ENCODE results near the gene PRADC1. TPM values are rescaled to one million over a fixed set of nuclear protein-coding genes. Genes with fewer than 3 reads are reported as not detected.

PRADC1 gene
- total RNA-seq, 2 donors from 2014 or later, result 19.9 to 24.5 TPM

- no peak overlapping the region for H3K4me3 ChIP-seq
- H3K36me3 ChIP-seq, result peaks cover 70% of the 10 kb centered on the region
- no peaks in the 10 kb centered on the region for H3K9me3 ChIP-seq
- ATAC-seq (ENCODE audit: insufficient number of reproducible peaks, low FRiP score, low read depth) (no peak), DNase-seq (ENCODE audit: low spot score) (no peak)
- H3K27me3 ChIP-seq (replicated peaks; ENCODE audit: insufficient read depth), result no peaks in the 10 kb centered on the region
- H3K4me1 ChIP-seq (ENCODE audit: control insufficient read depth in 1 of 2, low read depth in 2 of 2), result no peaks in the 10 kb centered on the region
- TF ChIP-seq CTCF (IDR thresholded peaks at IDR 0.05), result no peak
- no peak overlapping the region for H3K27ac ChIP-seq
Measured at GRCh38 chr2:73244580-73244979, 11.5 kb upstream of the PRADC1 start.

DNA sequence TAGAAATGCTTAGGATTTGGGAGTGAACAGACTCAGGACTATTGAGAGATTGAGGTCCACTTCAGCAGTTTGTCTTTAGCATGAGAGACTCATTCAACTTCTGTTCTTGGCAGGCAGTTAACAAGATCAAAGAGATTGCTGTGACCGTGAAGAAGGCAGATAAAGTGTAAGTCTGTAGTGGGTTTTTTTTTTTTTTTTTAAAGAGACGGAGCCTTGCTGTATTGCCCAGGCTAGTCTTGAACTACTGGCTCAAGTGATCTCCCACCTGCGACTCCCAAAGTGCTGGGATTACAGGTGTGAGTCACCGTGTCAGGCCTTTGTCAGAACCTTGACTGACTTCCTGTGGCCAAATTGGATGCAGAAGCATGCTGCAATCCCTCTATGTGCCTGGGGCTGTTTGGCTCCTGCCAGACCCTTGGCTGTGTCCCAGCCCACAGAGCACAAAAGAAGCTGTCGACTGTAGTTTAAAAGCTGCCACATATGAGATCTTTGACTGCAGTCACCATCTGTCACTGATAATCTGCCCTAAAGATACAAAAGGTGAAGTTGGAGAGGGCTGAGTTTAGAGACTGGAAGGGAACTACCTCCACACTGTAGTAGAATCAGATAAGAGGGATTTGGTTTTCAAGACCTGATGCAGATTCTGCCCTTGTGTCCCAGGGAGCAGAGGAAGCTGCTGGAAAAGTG is 11.0 kb upstream of the PRADC1 start:
- ATAC-seq (ENCODE audit: insufficient number of reproducible peaks, low FRiP score, low read depth) (no peak), DNase-seq (ENCODE audit: low spot score) (no peak)
- H3K9me3 ChIP-seq, result no peaks in the 10 kb centered on the region
- peaks cover 64% of the 10 kb centered on the region for H3K36me3 ChIP-seq
- no peak overlapping the region for H3K27ac ChIP-seq
- H3K4me1 ChIP-seq (ENCODE audit: control insufficient read depth in 1 of 2, low read depth in 2 of 2), result no peaks in the 10 kb centered on the region
- no peaks in the 10 kb centered on the region for H3K27me3 ChIP-seq (replicated peaks; ENCODE audit: insufficient read depth)
- H3K4me3 ChIP-seq, result no peak overlapping the region
- no peak for TF ChIP-seq CTCF (IDR thresholded peaks at IDR 0.05)

- Histone ChIP-seq H3K27ac (no peak overlapping the region), H3K4me1 (ENCODE audit: control insufficient read depth in 1 of 2, low read depth in 2 of 2) (peaks cover 4 to 25% of the 10 kb centered on the region in 2 donors), H3K9me3 (no peaks in the 10 kb centered on the region), H3K4me3 (no peak overlapping the region), H3K36me3 (peaks cover 23% of the 10 kb centered on the region), H3K27me3 (replicated peaks; ENCODE audit: insufficient read depth) (no peaks in the 10 kb centered on the region)
- no peak for ATAC-seq (ENCODE audit: insufficient number of reproducible peaks, low FRiP score, low read depth)
- TF ChIP-seq CTCF (IDR thresholded peaks at IDR 0.05), result no peak
- DNase-seq (ENCODE audit: low spot score), result no peak
Measured at GRCh38 chr2:73239776-73240175, 6.7 kb upstream of the PRADC1 start.

GRCh38 chr2:73238976-73239375 is 5.9 kb upstream of the PRADC1 start:
- Histone ChIP-seq H3K4me1 (ENCODE audit: control insufficient read depth in 1 of 2, low read depth in 2 of 2) (peaks cover 4 to 26% of the 10 kb centered on the region in 2 donors), H3K36me3 (peaks cover 15% of the 10 kb centered on the region), H3K27me3 (replicated peaks; ENCODE audit: insufficient read depth) (no peaks in the 10 kb centered on the region), H3K9me3 (no peaks in the 10 kb centered on the region), H3K27ac (no peak overlapping the region), H3K4me3 (no peak overlapping the region)
- ATAC-seq (ENCODE audit: insufficient number of reproducible peaks, low FRiP score, low read depth), result no peak
- DNase-seq (ENCODE audit: low spot score), result no peak
- no peak for TF ChIP-seq CTCF (IDR thresholded peaks at IDR 0.05)

DNA sequence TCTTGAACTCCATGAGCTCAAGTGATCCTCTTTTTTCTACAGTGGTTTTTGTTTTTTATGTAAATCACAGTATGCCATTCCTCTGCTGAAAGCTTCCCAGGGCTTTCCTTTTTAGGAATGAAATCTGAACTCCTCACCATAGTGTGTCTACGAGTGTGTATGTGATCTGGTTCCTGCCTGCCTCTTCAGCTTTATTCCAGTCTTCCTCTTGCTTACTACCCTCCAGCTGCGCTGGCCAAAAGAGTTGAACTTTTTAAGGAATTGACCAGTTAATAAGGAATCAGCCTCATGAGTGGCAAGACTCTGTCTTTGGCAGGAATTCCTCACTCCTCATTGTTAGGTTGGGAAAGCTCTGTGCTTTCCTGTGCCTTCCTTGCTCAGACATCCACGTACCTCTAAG is 5.1 kb upstream of the PRADC1 start:
- peaks cover 15% of the 10 kb centered on the region for H3K36me3 ChIP-seq
- H3K27me3 ChIP-seq (replicated peaks; ENCODE audit: insufficient read depth), result no peaks in the 10 kb centered on the region
- H3K4me3 ChIP-seq, result no peak overlapping the region
- DNase-seq (ENCODE audit: low spot score), result no peak
- no peak for ATAC-seq (ENCODE audit: insufficient number of reproducible peaks, low FRiP score, low read depth)
- TF ChIP-seq CTCF (IDR thresholded peaks at IDR 0.05), result no peak
- H3K4me1 ChIP-seq (ENCODE audit: control insufficient read depth in 1 of 2, low read depth in 2 of 2), result peaks cover 4 to 26% of the 10 kb centered on the region in 2 donors
- H3K9me3 ChIP-seq, result no peaks in the 10 kb centered on the region
- no peak overlapping the region for H3K27ac ChIP-seq

Measured in thoracic aorta (tissue), 2 donors.